AG04450 (cell line): Measurements from ENCODE around the gene OTUD1. TPM values are rescaled to one million over a fixed set of nuclear protein-coding genes. Genes with fewer than 3 reads are reported as not detected.

ENCODE experiments used
- CTCF ChIA-PET: fragments of 300-600, 350-600 bp; formaldehyde crosslinking; extraction: SDS; loops from one replicate; lab custom pipeline; 2022; ENCODE audit warnings: antibody characterized with exemption, inconsistent platforms; lab: Charles Lee
- POLR2A ChIA-PET: fragments of 350-600 bp; formaldehyde crosslinking; extraction: SDS; loops from one replicate; lab custom pipeline; 2021; ENCODE audit warnings: antibody characterized with exemption, inconsistent platforms; lab: Yijun Ruan, JAX
- DNase-seq: peaks from one replicate; pipeline ENCODE4 v3.0.0-alpha.2; 2011; ENCODE audit warnings: low read depth, low spot score
- H3K27ac ChIP-seq: one replicate; pipeline ENCODE4 v1.5.1; 2012; ENCODE audit warnings: low read depth, low read length, control low read depth
- H3K27me3 ChIP-seq: one replicate; pipeline ENCODE4 v1.6.0; 2012; ENCODE audit warnings: low read length; ENCODE audit not compliant: control insufficient read depth, insufficient read depth
- H3K4me3 ChIP-seq: 2 replicates; pipeline ENCODE4 v1.5.1; 2011; ENCODE audit warnings: mild to moderate bottlenecking, low read depth, low read length, control low read depth
- H3K9me3 ChIP-seq: 2 replicates; pipeline ENCODE4 v1.5.1; 2012; ENCODE audit warnings: low read length; ENCODE audit not compliant: control insufficient read depth, insufficient read depth
- CTCF ChIP-seq: IDR thresholded peaks from 2 replicates; pipeline ENCODE4 v1.5.1; 2011; ENCODE audit warnings: low read depth, low read length, control low read depth, inconsistent platforms
- polyA plus RNA-seq: library from polyadenylated mRNA; depleted of rRNA; stranded (reverse); fragments of >200 nt; gene quantifications from 2 replicates; pipeline ENCODE4 v1.2.3, GENCODE V29; 2011

The OTUD1 gene
- polyA plus RNA-seq, 1 experiment: 1.5 TPM

- POLR2A ChIA-PET: no interaction called here
- DNase-seq: no peak
- Histone ChIP-seq H3K4me3 (no peak overlapping the region), H3K27ac (no peak overlapping the region), H3K27me3 (no peaks in the 10 kb centered on the region), H3K9me3 (no peaks in the 10 kb centered on the region)
- CTCF ChIA-PET: no interaction called here
- TF ChIP-seq CTCF: no peak
Measured at GRCh38 chr10:23433701-23434100, 5.2 kb upstream of the OTUD1 start.

- ChIA-PET CTCF (no interaction called here), POLR2A (no interaction called here)
- no peaks in the 10 kb centered on the region for H3K9me3 ChIP-seq
- no peak for TF ChIP-seq CTCF
- H3K27me3 ChIP-seq: no peaks in the 10 kb centered on the region
- no peak for DNase-seq
- no peak overlapping the region for H3K4me3 ChIP-seq
- H3K27ac ChIP-seq: no peak overlapping the region
Measured at GRCh38 chr10:23435378-23435777, 3.5 kb upstream of the OTUD1 start.

- no peak overlapping the region for H3K27ac ChIP-seq
- no peaks in the 10 kb centered on the region for H3K27me3 ChIP-seq
- no peak for TF ChIP-seq CTCF
- H3K9me3 ChIP-seq: no peaks in the 10 kb centered on the region
- CTCF ChIA-PET: no interaction called here
- H3K4me3 ChIP-seq: no peak overlapping the region
- no peak for DNase-seq
- POLR2A ChIA-PET: no interaction called here
Measured at GRCh38 chr10:23436983-23437382, 1.9 kb upstream of the OTUD1 start.

- DNase-seq: no peak
- Histone ChIP-seq H3K4me3 (peak overlapping the region; percentile 63), H3K27ac (peak overlapping the region; percentile 78), H3K9me3 (no peaks in the 10 kb centered on the region), H3K27me3 (no peaks in the 10 kb centered on the region)
- no peak for TF ChIP-seq CTCF
- POLR2A ChIA-PET: interaction anchor here (0.6 to 1.3 kb wide), 4 partner anchors 29 to 106 kb away, joined by 3 to 6 read pairs (median 3); partner anchors contain the start of gene C10orf67
- CTCF ChIA-PET: interaction anchor here (1.0 kb wide), 1 partner anchor 34 kb away, joined by 3 read pairs; no protein-coding TSS in a partner anchor
Measured at GRCh38 chr10:23437963-23438546, 820 bp upstream of the OTUD1 start.

GRCh38 chr10:23439452-23439960, 631 bp downstream of the OTUD1 start:
- POLR2A ChIA-PET: interaction anchor here (0.8 to 1.3 kb wide), 2 partner anchors 95 to 124 kb away, joined by 3 to 6 read pairs; partner anchors contain the start of gene C10orf67
- Histone ChIP-seq H3K4me3 (peak overlapping the region; percentile 71), H3K9me3 (no peaks in the 10 kb centered on the region), H3K27ac (no peak overlapping the region), H3K27me3 (no peaks in the 10 kb centered on the region)
- TF ChIP-seq CTCF: no peak
- CTCF ChIA-PET: no interaction called here
- DNase-seq: no peak
